ENCODE results near the gene PBX1. TPM values are rescaled to one million over a fixed set of nuclear protein-coding genes. Genes with fewer than 3 reads are reported as not detected.

The PBX1 gene
- total RNA-seq, 1 donor from 2014 or later: 71.7 TPM

DNA sequence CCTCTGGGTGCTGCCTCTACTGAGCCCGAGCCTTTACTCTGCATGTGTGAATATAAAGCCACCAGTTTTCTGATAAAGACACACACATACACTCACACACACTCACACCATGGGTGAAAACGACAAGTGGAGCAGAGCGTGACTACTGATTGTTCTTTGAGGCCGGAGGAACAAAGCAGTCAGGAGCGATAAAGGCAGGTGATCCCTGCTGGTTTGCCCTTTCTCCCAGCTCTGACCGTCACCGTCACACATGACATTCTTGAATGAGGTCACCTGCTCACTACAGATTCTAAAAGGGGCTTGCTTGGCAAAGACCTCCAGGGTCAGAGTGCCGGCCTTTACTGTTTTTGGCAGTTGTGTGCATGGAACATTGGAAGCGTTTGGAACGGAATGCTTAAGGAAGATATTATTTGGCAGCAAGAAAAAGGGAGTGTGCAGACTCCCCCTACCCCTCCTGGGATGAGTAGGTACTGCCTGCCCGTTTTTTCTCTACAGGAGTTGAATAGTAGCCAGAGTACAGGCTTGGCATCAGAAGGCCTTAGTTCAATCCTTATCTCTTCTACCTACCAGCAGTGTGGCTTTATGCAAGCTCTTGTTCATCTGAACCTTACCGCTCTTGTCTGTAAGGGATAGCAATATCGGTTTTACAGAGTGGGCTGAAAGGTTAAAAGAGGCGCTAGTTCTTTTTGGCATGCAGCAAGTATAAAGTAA, 79.7 kb downstream of the PBX1 start:
- peaks cover 66% of the 10 kb centered on the region for H3K4me1 Mint-ChIP-seq
- DNase-seq (ENCODE audit: low read depth, low spot score): no peak
- H3K4me3 Mint-ChIP-seq: peak overlapping the region; percentile 31
- peaks cover 8% of the 10 kb centered on the region for H3K36me3 Mint-ChIP-seq (ENCODE audit: low read depth)
- no peaks in the 10 kb centered on the region for H3K27me3 Mint-ChIP-seq (ENCODE audit: low read depth)
- peak overlapping the region; percentile 90 for H3K27ac Mint-ChIP-seq (ENCODE audit: unreplicated experiment)
- no peak for TF ChIP-seq CTCF (conservative IDR thresholded peaks at IDR 0.05)
- peaks cover 3% of the 10 kb centered on the region for H3K9me3 Mint-ChIP-seq

DNA sequence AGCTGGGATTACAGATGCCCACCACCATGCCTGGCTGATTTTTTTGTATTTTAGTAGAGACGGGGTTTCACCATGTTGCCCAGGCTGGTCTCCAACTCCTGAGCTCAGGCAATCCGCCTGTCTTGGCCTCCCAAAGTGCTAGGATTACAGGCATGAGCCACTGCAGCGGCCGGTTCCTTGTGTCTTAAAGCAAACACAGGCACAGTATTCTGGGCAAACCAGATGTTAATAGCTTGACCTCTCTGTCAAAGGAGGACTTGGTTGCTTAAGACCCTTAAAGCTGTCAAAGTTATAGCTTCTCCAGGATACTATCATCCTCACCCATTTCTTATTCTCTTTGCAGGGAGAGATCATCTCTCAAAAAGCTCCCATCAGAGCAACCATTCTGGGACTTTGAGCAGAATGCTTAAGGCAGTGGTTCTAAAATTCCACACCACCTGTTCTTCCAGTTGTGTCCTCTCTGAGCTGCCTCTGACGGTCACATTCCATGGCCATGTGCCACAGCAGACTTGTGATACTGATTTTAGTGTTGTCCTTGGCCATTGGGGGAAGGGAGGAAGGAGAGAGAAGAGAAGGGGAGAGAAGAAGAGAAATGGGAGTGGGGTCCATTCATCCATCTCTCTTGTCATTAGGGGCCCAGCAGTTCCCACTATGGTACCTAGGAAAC, 81.8 kb downstream of the PBX1 start:
- H3K27me3 Mint-ChIP-seq (ENCODE audit: low read depth): no peaks in the 10 kb centered on the region
- peaks cover 66% of the 10 kb centered on the region for H3K4me1 Mint-ChIP-seq
- H3K36me3 Mint-ChIP-seq (ENCODE audit: low read depth): peaks cover 11% of the 10 kb centered on the region
- no peak overlapping the region for H3K27ac Mint-ChIP-seq (ENCODE audit: unreplicated experiment)
- no peak for DNase-seq (ENCODE audit: low read depth, low spot score)
- H3K4me3 Mint-ChIP-seq: no peak overlapping the region
- no peak for TF ChIP-seq CTCF (conservative IDR thresholded peaks at IDR 0.05)
- peaks cover 3% of the 10 kb centered on the region for H3K9me3 Mint-ChIP-seq

- Mint-ChIP-seq H3K27me3 (ENCODE audit: low read depth) (no peaks in the 10 kb centered on the region), H3K9me3 (peaks cover 3% of the 10 kb centered on the region), H3K36me3 (ENCODE audit: low read depth) (peaks cover 11% of the 10 kb centered on the region), H3K4me1 (peaks cover 66% of the 10 kb centered on the region), H3K27ac (ENCODE audit: unreplicated experiment) (no peak overlapping the region), H3K4me3 (no peak overlapping the region)
- TF ChIP-seq CTCF (conservative IDR thresholded peaks at IDR 0.05): no peak
- DNase-seq (ENCODE audit: low read depth, low spot score): no peak
These were observed 82.4 kb downstream of the PBX1 start for GRCh38 chr1:164641353-164641730.

GRCh38 chr1:164643018-164643417, 84.0 kb downstream of the PBX1 start:
- peaks cover 11% of the 10 kb centered on the region for H3K36me3 Mint-ChIP-seq (ENCODE audit: low read depth)

DNA sequence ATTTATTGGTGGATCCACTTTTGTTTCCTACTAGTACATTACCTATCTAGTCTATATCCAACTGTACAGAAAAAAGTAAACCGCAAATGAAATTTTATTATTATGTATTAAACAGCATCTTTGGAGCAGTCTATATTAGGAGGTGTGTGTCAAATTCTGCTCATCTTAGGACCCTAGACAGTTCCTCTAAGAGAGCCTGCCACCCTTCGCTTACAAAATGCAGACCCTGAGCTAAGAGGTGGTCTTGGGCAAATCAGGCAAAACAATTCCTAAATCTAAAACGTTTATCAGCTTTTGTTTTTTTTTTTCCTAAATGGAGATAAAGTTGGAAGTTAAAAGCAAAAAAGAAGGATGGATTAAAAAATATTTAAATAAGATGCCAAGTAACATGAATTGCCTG, 85.3 kb downstream of the PBX1 start:
- Mint-ChIP-seq H3K27me3 (ENCODE audit: low read depth) (no peaks in the 10 kb centered on the region), H3K27ac (ENCODE audit: unreplicated experiment) (no peak overlapping the region), H3K9me3 (peaks cover 3% of the 10 kb centered on the region), H3K4me1 (peaks cover 60% of the 10 kb centered on the region), H3K4me3 (no peak overlapping the region), H3K36me3 (ENCODE audit: low read depth) (peaks cover 9% of the 10 kb centered on the region)
- no peak for DNase-seq (ENCODE audit: low read depth, low spot score)
- no peak for TF ChIP-seq CTCF (conservative IDR thresholded peaks at IDR 0.05)

More at GRCh38 chr1:164643018-164643417, 84.0 kb downstream of the PBX1 start:
- peaks cover 3% of the 10 kb centered on the region for H3K9me3 Mint-ChIP-seq
- H3K4me3 Mint-ChIP-seq: no peak overlapping the region
- TF ChIP-seq CTCF (conservative IDR thresholded peaks at IDR 0.05): no peak
- no peak for DNase-seq (ENCODE audit: low read depth, low spot score)
- no peaks in the 10 kb centered on the region for H3K27me3 Mint-ChIP-seq (ENCODE audit: low read depth)
- no peak overlapping the region for H3K27ac Mint-ChIP-seq (ENCODE audit: unreplicated experiment)
- peaks cover 60% of the 10 kb centered on the region for H3K4me1 Mint-ChIP-seq
